ENCODE results near the gene TOX2.

TOX2 gene

GRCh38 chr20:43949248-43949647, 34.6 kb downstream of the TOX2 start:
- TF ChIP-seq, protein P1, sequence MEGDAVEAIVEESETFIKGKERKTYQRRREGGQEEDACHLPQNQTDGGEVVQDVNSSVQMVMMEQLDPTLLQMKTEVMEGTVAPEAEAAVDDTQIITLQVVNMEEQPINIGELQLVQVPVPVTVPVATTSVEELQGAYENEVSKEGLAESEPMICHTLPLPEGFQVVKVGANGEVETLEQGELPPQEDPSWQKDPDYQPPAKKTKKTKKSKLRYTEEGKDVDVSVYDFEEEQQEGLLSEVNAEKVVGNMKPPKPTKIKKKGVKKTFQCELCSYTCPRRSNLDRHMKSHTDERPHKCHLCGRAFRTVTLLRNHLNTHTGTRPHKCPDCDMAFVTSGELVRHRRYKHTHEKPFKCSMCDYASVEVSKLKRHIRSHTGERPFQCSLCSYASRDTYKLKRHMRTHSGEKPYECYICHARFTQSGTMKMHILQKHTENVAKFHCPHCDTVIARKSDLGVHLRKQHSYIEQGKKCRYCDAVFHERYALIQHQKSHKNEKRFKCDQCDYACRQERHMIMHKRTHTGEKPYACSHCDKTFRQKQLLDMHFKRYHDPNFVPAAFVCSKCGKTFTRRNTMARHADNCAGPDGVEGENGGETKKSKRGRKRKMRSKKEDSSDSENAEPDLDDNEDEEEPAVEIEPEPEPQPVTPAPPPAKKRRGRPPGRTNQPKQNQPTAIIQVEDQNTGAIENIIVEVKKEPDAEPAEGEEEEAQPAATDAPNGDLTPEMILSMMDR (conservative IDR thresholded peaks at IDR 0.05; ENCODE audit: low read length), result no peak
- no peak for DNase-seq (ENCODE audit: low read depth)
- no peak overlapping the region for H3K4me3 ChIP-seq (ENCODE audit: low read length)

DNA sequence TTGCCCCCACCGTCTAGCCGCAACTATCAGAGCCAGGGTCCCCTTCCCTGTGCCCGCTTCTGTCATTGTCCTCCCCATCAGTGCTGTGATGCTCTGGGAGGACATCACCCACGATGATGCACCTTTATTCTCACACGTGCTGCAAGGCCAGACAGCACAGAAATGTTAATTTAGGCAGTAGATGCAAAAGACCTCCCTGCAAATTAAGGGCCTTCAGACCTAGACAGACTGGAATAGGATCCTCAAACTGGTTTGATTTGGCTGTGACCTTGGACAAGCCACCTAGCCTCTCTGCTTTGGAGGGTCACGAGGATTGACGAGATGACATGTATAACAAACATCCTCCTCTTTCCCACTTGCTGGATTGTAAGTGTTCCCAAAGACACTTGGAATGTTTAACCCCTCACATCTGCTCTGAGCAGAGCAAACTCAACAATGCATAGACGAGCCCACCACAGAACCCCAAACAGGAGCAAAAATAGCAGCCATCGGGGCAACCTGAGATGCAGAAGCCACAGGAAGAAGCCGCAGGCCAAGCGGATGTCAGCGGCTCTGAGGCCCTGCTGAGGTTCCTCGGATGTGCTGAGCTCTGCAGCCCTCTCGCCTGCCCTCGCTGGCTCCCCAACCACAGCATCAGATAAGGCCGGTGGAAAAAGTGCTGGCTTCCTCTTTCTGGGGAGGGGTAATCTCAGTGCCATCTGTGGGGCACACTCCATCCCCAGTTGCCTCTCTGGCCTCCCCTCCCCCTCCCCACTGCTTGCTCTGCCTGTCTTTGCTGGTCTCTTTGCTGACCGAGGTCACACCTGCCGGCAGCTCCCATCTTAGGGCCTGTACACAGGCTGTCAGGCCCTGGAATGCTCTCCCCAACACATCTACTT, 35.3 kb downstream of the TOX2 start:
- no peak overlapping the region for H3K4me3 ChIP-seq (ENCODE audit: low read length)
- TF ChIP-seq, protein P1 (conservative IDR thresholded peaks at IDR 0.05; ENCODE audit: low read length), result no peak
- DNase-seq (ENCODE audit: low read depth), result no peak

- H3K4me3 ChIP-seq (ENCODE audit: low read length), result no peak overlapping the region
- TF ChIP-seq, protein P1 (conservative IDR thresholded peaks at IDR 0.05; ENCODE audit: low read length), result no peak
- DNase-seq (ENCODE audit: low read depth), result no peak
These were observed 39.4 kb downstream of the TOX2 start for GRCh38 chr20:43953919-43954592.

- no peak for DNase-seq (ENCODE audit: low read depth)
- TF ChIP-seq, protein P1 (conservative IDR thresholded peaks at IDR 0.05; ENCODE audit: low read length), result no peak
- H3K4me3 ChIP-seq (ENCODE audit: low read length), result no peak overlapping the region
These were observed 40.0 kb downstream of the TOX2 start for GRCh38 chr20:43954704-43955061.

GRCh38 chr20:43955062-43955749, 40.6 kb downstream of the TOX2 start:
- no peak overlapping the region for H3K4me3 ChIP-seq (ENCODE audit: low read length)
- peak; percentile 97 for DNase-seq (ENCODE audit: low read depth)
- TF ChIP-seq, protein P1 (conservative IDR thresholded peaks at IDR 0.05; ENCODE audit: low read length), result no peak

GRCh38 chr20:43955750-43956191, 41.1 kb downstream of the TOX2 start:
- TF ChIP-seq, protein P1 (conservative IDR thresholded peaks at IDR 0.05; ENCODE audit: low read length), result no peak; the same call in 1 of the 2 replicates
- H3K4me3 ChIP-seq (ENCODE audit: low read length), result no peak overlapping the region
- no peak for DNase-seq (ENCODE audit: low read depth)

Measured in AG10803 (cell line).